Measurements from ENCODE around the gene FAM204A. TPM values are rescaled to one million over a fixed set of nuclear protein-coding genes. Genes with fewer than 3 reads are reported as not detected.

Gene FAM204A
- total RNA-seq, 1 experiment from 2014 or later = 103 TPM

- CTCF ChIA-PET = no interaction called here
Observed at GRCh38 chr10:118253397-118253796, 88.7 kb downstream of the FAM204A start.

GRCh38 chr10:118251791-118252190 is 90.3 kb downstream of the FAM204A start:
- CTCF ChIA-PET = no interaction called here
- TF ChIP-seq CTCF (conservative IDR thresholded peaks at IDR 0.05; ENCODE audit: low read depth, low read length) (no peak), EZH2 (IDR thresholded peaks at IDR 0.05; ENCODE audit: borderline replicate concordance, low read depth, low read length, poor library complexity, severe bottlenecking) (no peak)
- Histone ChIP-seq H3K36me3 (ENCODE audit: insufficient read depth, low read length, poor library complexity, severe bottlenecking) (no peaks in the 10 kb centered on the region), H3K27ac (ENCODE audit: low read depth, low read length, poor library complexity, severe bottlenecking) (no peak overlapping the region), H3K27me3 (replicated peaks; ENCODE audit: insufficient read depth, low read depth, low read length, poor library complexity) (peaks cover 10% of the 10 kb centered on the region), H3K9me3 (ENCODE audit: low read depth, low read length, poor library complexity, severe bottlenecking) (no peaks in the 10 kb centered on the region), H3K4me1 (ENCODE audit: insufficient read depth, low read length, poor library complexity, severe bottlenecking) (no peaks in the 10 kb centered on the region), H3K4me3 (ENCODE audit: low read depth, low read length, poor library complexity, severe bottlenecking) (no peak overlapping the region)
- DNase-seq (ENCODE audit: low spot score) = no peak
- intact Hi-C loops (cut with micrococcal nuclease; ENCODE audit: unreplicated experiment) = no loop called here
- BruUV-seq (replicated peaks) = no TSS peak
- POLR2A ChIA-PET (ENCODE audit: low non-redundant PET) = no interaction called here

More at GRCh38 chr10:118253397-118253796, 88.7 kb downstream of the FAM204A start:
- Histone ChIP-seq H3K27me3 (replicated peaks; ENCODE audit: insufficient read depth, low read depth, low read length, poor library complexity) (peaks cover 14% of the 10 kb centered on the region), H3K4me1 (ENCODE audit: insufficient read depth, low read length, poor library complexity, severe bottlenecking) (no peaks in the 10 kb centered on the region), H3K4me3 (ENCODE audit: low read depth, low read length, poor library complexity, severe bottlenecking) (no peak overlapping the region), H3K36me3 (ENCODE audit: insufficient read depth, low read length, poor library complexity, severe bottlenecking) (no peaks in the 10 kb centered on the region), H3K9me3 (ENCODE audit: low read depth, low read length, poor library complexity, severe bottlenecking) (no peaks in the 10 kb centered on the region), H3K27ac (ENCODE audit: low read depth, low read length, poor library complexity, severe bottlenecking) (no peak overlapping the region)
- POLR2A ChIA-PET (ENCODE audit: low non-redundant PET) = no interaction called here
- BruUV-seq (replicated peaks) = no TSS peak
- intact Hi-C loops (cut with micrococcal nuclease; ENCODE audit: unreplicated experiment) = no loop called here
- no peak for TF ChIP-seq EZH2 (IDR thresholded peaks at IDR 0.05; ENCODE audit: borderline replicate concordance, low read depth, low read length, poor library complexity, severe bottlenecking)
- TF ChIP-seq CTCF (conservative IDR thresholded peaks at IDR 0.05; ENCODE audit: low read depth, low read length) = no peak
- DNase-seq (ENCODE audit: low spot score) = no peak

- H3K4me1 ChIP-seq (ENCODE audit: insufficient read depth, low read length, poor library complexity, severe bottlenecking) = no peaks in the 10 kb centered on the region
- no peak overlapping the region for H3K4me3 ChIP-seq (ENCODE audit: low read depth, low read length, poor library complexity, severe bottlenecking)
- intact Hi-C loops (cut with micrococcal nuclease; ENCODE audit: unreplicated experiment) = loop anchor here (10.0 kb wide), 2 partner anchors 385 to 545 kb away; no protein-coding TSS in a partner anchor
- no peak overlapping the region for H3K27ac ChIP-seq (ENCODE audit: low read depth, low read length, poor library complexity, severe bottlenecking)
- H3K9me3 ChIP-seq (ENCODE audit: low read depth, low read length, poor library complexity, severe bottlenecking) = no peaks in the 10 kb centered on the region
- POLR2A ChIA-PET (ENCODE audit: low non-redundant PET) = no interaction called here
- no peaks in the 10 kb centered on the region for H3K36me3 ChIP-seq (ENCODE audit: insufficient read depth, low read length, poor library complexity, severe bottlenecking)
- TF ChIP-seq EZH2 (IDR thresholded peaks at IDR 0.05; ENCODE audit: borderline replicate concordance, low read depth, low read length, poor library complexity, severe bottlenecking) (no peak), CTCF (conservative IDR thresholded peaks at IDR 0.05; ENCODE audit: low read depth, low read length) (no peak)
- no peak for DNase-seq (ENCODE audit: low spot score)
- no TSS peak for BruUV-seq (replicated peaks)
- peaks cover 26% of the 10 kb centered on the region for H3K27me3 ChIP-seq (replicated peaks; ENCODE audit: insufficient read depth, low read depth, low read length, poor library complexity)
- CTCF ChIA-PET = no interaction called here
Observed at GRCh38 chr10:118249714-118250113, 92.4 kb downstream of the FAM204A start.
